HCT116 (cell line): ENCODE results near the gene HSPA12B. TPM values are rescaled to one million over a fixed set of nuclear protein-coding genes. Genes with fewer than 3 reads are reported as not detected.

Experiments used
- ATAC-seq: fragments of 200-7000 bp; cut with Tn5 transposase; 2 replicates; pipeline ENCODE4 v1.9.1; 2020; ENCODE audit warnings: mild to moderate bottlenecking, moderate library complexity
- BruUV-seq: library from RNA; stranded (reverse); fragments of 400-500 nt; replicated peaks from 2 replicates; lab custom pipeline; 2021; lab: Mats Ljungman, UMichigan
- CTCF ChIA-PET: fragments of 300-600 bp; sonication (Branson Sonifier 250); formaldehyde crosslinking; loops from one replicate; lab custom pipeline; 2021; ENCODE audit warnings: antibody characterized with exemption; lab: Charles Lee
- POLR2A ChIA-PET: fragments of 300-600, 350-600 bp; sonication (Branson Sonifier 250); formaldehyde crosslinking; loops from one replicate; lab custom pipeline; 2021; ENCODE audit warnings: antibody characterized with exemption; lab: Charles Lee
- RAD21 ChIA-PET, 2 experiments: fragments of 300-600 bp; sonication (Branson Sonifier 250); formaldehyde crosslinking; loops; one replicate each; lab custom pipeline; 2023; ENCODE audit warnings: low total read pairs in 2 of 2; ENCODE audit not compliant: uncharacterized antibody in 2 of 2, unreplicated experiment in 2 of 2, low non-redundant PET in 1 of 2; lab: Charles Lee
- DNase-seq: peaks from one replicate; pipeline ENCODE4 v3.0.0-alpha.2; 2010; ENCODE audit warnings: low read depth, low spot score
- H2AFZ ChIP-seq: fragments of 200-600 bp; shearing (Covaris generic), sonication (generic); 2 replicates; pipeline ENCODE4 v1.6.1; 2017; ENCODE audit warnings: low read depth, mixed run types, mixed read lengths, antibody characterized with exemption, low read length; ENCODE audit not compliant: poor library complexity, severe bottlenecking
- H3K27ac ChIP-seq: 2 replicates; pipeline ENCODE4 v1.5.1; 2012; ENCODE audit warnings: low read depth, low read length
- H3K27me3 ChIP-seq: fragments of 200-600 bp; sonication (generic); 2 replicates; pipeline ENCODE4 v1.6.1; 2016; ENCODE audit warnings: mixed run types, low read length, mixed read lengths; ENCODE audit not compliant: insufficient read depth
- H3K36me3 ChIP-seq, 2 experiments: fragments of 200-500 bp in 1 of 2; fragments of 200-600 bp in 1 of 2; sonication (Bioruptor generic) in 1 of 2; sonication (generic) in 1 of 2; 2 replicates each; pipeline versions ENCODE4 v1.5.1 to v1.6.1; 2014 to 2016; ENCODE audit warnings: low read length in 2 of 2, inconsistent platforms in 1 of 2, mixed read lengths in 1 of 2, mixed run types in 1 of 2; ENCODE audit not compliant: insufficient read depth in 2 of 2, control insufficient read depth in 1 of 2
- H3K4me1 ChIP-seq, 2 experiments: fragments of 200-600 bp in 1 of 2; sonication (generic) in 1 of 2; 2 replicates each; pipeline versions ENCODE4 v1.5.1 to v1.6.1; 2012 to 2017; ENCODE audit warnings: low read length in 2 of 2, inconsistent platforms in 1 of 2, mild to moderate bottlenecking in 1 of 2, mixed read lengths in 1 of 2, mixed run types in 1 of 2, moderate library complexity in 1 of 2; ENCODE audit not compliant: insufficient read depth in 2 of 2, control insufficient read depth in 1 of 2
- H3K4me2 ChIP-seq: fragments of 200-600 bp; sonication (generic); 2 replicates; pipeline ENCODE4 v1.6.1; 2017; ENCODE audit warnings: mixed run types, low read length, mixed read lengths
- H3K4me3 ChIP-seq, 2 experiments: fragments of 200-600 bp in 1 of 2; sonication (generic) in 1 of 2; replicated peaks in 1 of 2; 2 replicates each; pipeline ENCODE4 v1.5.1; 2011 to 2016; ENCODE audit warnings: low read length in 2 of 2, control low read depth in 1 of 2, low read depth in 1 of 2, mild to moderate bottlenecking in 1 of 2, mixed read lengths in 1 of 2, mixed run types in 1 of 2
- H3K79me2 ChIP-seq: fragments of 200-600 bp; sonication (generic); 2 replicates; pipeline ENCODE4 v1.6.1; 2017; ENCODE audit warnings: mild to moderate bottlenecking, mixed run types, low read length, moderate library complexity, mixed read lengths; ENCODE audit not compliant: insufficient read depth
- H3K9ac ChIP-seq: fragments of 200-600 bp; sonication (generic); 2 replicates; pipeline ENCODE4 v1.6.1; 2016; ENCODE audit warnings: low read length, mixed read lengths
- H3K9me2 ChIP-seq: fragments of 200-600 bp; sonication (generic), shearing (Covaris generic); 2 replicates; pipeline ENCODE4 v1.6.1; 2017; ENCODE audit warnings: mixed run types, mild to moderate bottlenecking, moderate library complexity; ENCODE audit not compliant: insufficient read depth
- H3K9me3 ChIP-seq, 2 experiments: fragments of 200-500 bp in 1 of 2; fragments of 200-600 bp in 1 of 2; sonication (Bioruptor generic) in 1 of 2; sonication (generic) in 1 of 2; 2 replicates each; pipeline ENCODE4 v1.6.1; 2014 to 2017; ENCODE audit warnings: low read length in 2 of 2, mixed read lengths in 2 of 2, inconsistent platforms in 1 of 2, low read depth in 1 of 2, mild to moderate bottlenecking in 1 of 2, mixed run types in 1 of 2, moderate library complexity in 1 of 2; ENCODE audit not compliant: control insufficient read depth in 1 of 2, insufficient read depth in 1 of 2
- H4K20me1 ChIP-seq: fragments of 200-600 bp; sonication (generic), shearing (Covaris generic); 2 replicates; pipeline ENCODE4 v1.6.1; 2017; ENCODE audit warnings: mixed run types, mild to moderate bottlenecking, moderate library complexity; ENCODE audit not compliant: insufficient read depth
- CBX3 ChIP-seq: IDR thresholded peaks from 2 replicates; pipeline ENCODE4 v1.6.1; 2012; ENCODE audit warnings: low read depth
- CEBPB ChIP-seq: IDR thresholded peaks from 2 replicates; pipeline ENCODE4 v1.6.1; 2012; ENCODE audit warnings: low read depth
- EGR1 ChIP-seq: IDR thresholded peaks from 2 replicates; pipeline ENCODE4 v1.6.1; 2012; ENCODE audit warnings: low read depth
- ELF1 ChIP-seq: IDR thresholded peaks from 2 replicates; pipeline ENCODE4 v1.6.1; 2012; ENCODE audit warnings: low read depth, borderline replicate concordance
- EZH2phosphoT487 ChIP-seq: fragments of 200-600 bp; IDR thresholded peaks from 2 replicates; pipeline ENCODE4 v1.6.1; 2018; ENCODE audit warnings: antibody characterized with exemption, borderline replicate concordance
- FOSL1 ChIP-seq: IDR thresholded peaks from 2 replicates; pipeline ENCODE4 v1.6.1; 2012; ENCODE audit warnings: low read depth
- RAD21 ChIP-seq: IDR thresholded peaks from 2 replicates; pipeline ENCODE4 v1.6.1; 2012; ENCODE audit warnings: low read depth, mild to moderate bottlenecking
- SIN3A ChIP-seq: IDR thresholded peaks from 2 replicates; pipeline ENCODE4 v1.6.1; 2012; ENCODE audit warnings: low read depth
- SP1 ChIP-seq: IDR thresholded peaks from 2 replicates; pipeline ENCODE4 v1.6.1; 2012; ENCODE audit warnings: low read depth
- YY1 ChIP-seq: IDR thresholded peaks from 2 replicates; pipeline ENCODE4 v1.6.1; 2011; ENCODE audit warnings: low read length, low read depth, moderate library complexity, mild to moderate bottlenecking; ENCODE audit not compliant: insufficient replicate concordance; ENCODE audit errors: extremely low read depth
- ZFX ChIP-seq: fragments of 450-650 bp; IDR thresholded peaks from 2 replicates; pipeline ENCODE4 v1.6.1; 2017
- intact Hi-C: fragments of 100-400 bp; cut with micrococcal nuclease; formaldehyde crosslinking; loops from 2 replicates; pipeline ENCODE4 v1.10.0; 2022
- total RNA-seq: library from RNA; stranded (reverse); gene quantifications from one replicate; pipeline ENCODE4 v1.2.1, GENCODE V29; 2021; ENCODE audit not compliant: unreplicated experiment
- TF ChIP-seq, protein P1 (sequence below): IDR thresholded peaks from 2 replicates; pipeline ENCODE4 v1.6.1; 2012
- TF ChIP-seq, protein P2 (sequence below): IDR thresholded peaks from 2 replicates; pipeline ENCODE4 v1.6.1; 2012
- TF ChIP-seq, protein P3 (sequence below): IDR thresholded peaks from 2 replicates; pipeline ENCODE4 v1.6.1; 2011; ENCODE audit warnings: mild to moderate bottlenecking, low read length, moderate library complexity; ENCODE audit not compliant: insufficient replicate concordance; ENCODE audit errors: extremely low read depth

HSPA12B gene
- total RNA-seq, 1 experiment from 2014 or later = not detected

DNA sequence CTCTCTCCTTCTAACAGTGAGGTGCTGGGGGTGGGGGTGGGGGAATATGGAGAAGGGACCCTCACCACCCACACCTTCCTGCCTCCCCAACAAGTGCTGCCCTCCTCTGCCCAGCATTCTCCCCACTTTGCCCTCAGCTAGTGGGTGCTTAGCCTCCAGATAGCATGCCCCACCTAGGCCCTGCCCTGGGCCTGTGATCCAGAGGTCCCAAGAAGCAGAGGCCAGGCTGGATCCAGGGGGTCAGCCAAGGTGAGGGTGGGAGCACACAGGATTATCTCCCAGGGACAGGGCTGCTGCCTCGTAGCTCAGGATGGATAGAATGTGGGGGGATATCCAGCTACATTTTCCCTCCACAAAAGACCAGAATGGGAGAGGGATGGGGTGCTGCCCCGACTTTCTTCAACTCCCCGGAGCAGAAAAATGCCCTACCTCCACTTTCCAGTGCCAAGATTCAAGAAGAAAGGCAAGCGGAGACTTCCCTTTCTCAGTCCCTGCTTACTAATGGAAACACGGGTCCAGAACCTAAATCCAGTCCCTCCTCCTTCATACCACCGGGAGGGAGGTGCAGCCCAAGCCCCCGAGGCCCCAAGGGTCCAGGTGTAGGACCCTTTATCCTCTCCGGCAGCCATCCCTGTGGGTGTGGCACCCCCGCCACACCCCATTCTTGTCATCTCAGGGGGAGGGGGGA is 34.1 kb downstream of the HSPA12B start:
- no peak overlapping the region for H2AFZ ChIP-seq
- ATAC-seq = no peak
- no peaks in the 10 kb centered on the region for H3K9me2 ChIP-seq
- no peaks in the 10 kb centered on the region for H4K20me1 ChIP-seq
- POLR2A ChIA-PET = no interaction called here
- no peak for TF ChIP-seq ZFX
- no peak for TF ChIP-seq YY1
- TF ChIP-seq, protein P1, sequence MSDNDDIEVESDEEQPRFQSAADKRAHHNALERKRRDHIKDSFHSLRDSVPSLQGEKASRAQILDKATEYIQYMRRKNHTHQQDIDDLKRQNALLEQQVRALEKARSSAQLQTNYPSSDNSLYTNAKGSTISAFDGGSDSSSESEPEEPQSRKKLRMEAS = no peak
- no peak for TF ChIP-seq CBX3
- no peak for TF ChIP-seq CEBPB
- TF ChIP-seq ELF1 = no peak
- no peak for TF ChIP-seq SP1
- TF ChIP-seq, all 23 proteins: peak for 0
- ChIA-PET RAD21 (no interaction called here), CTCF (interaction anchor here (1.3 to 2.6 kb wide), 3 partner anchors 15 to 90 kb away, joined by 3 to 23 read pairs (median 15); partner anchors contain the start of gene SPEF1)
- Histone ChIP-seq H3K36me3 (peaks cover 0 to 9% of the 10 kb centered on the region in 2 experiments; a peak in 2 of 4 replicates), H3K9ac (peak overlapping the region; percentile 86), H3K9me3 (no peaks in the 10 kb centered on the region), H3K4me1 (peaks cover 12 to 36% of the 10 kb centered on the region in 2 experiments), H3K4me2 (peak overlapping the region; percentile 90), H3K27ac (peak overlapping the region; percentile 65; the same call in 1 of the 2 replicates), H3K79me2 (peaks cover 52% of the 10 kb centered on the region), H3K27me3 (no peaks in the 10 kb centered on the region), H3K4me3 (peak overlapping the region; percentile 84 to 91)
- intact Hi-C loops = loop anchor here (5.0 kb wide), 1 partner anchor 204 kb away; no protein-coding TSS in a partner anchor
- TSS peak; percentile 54 for BruUV-seq
- no peak for DNase-seq

DNA sequence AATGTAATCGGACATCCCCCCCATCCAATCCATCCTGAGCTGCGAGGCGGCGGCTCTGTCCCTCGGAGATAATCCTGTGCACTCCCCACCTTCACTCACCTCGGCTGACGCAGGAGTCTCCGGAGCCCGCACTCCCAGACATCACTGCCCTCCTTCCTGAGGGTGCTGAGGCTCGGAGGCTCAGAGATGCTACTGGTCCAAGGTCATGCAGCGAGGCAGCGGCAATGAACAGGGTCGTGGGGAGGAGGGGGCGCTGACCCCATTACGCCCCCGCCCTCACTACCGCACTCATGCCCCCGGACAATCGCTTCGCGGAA is 34.6 kb downstream of the HSPA12B start:
- Histone ChIP-seq H3K4me3 (peak overlapping the region; percentile 84 to 91), H3K79me2 (peaks cover 47% of the 10 kb centered on the region), H3K9me3 (no peaks in the 10 kb centered on the region), H3K27me3 (no peaks in the 10 kb centered on the region), H3K9ac (peak overlapping the region; percentile 86), H2AFZ (no peak overlapping the region), H3K4me2 (peak overlapping the region; percentile 90), H4K20me1 (no peaks in the 10 kb centered on the region), H3K4me1 (peaks cover 12 to 36% of the 10 kb centered on the region in 2 experiments), H3K27ac (peak overlapping the region; percentile 65), H3K36me3 (peaks cover 0 to 6% of the 10 kb centered on the region in 2 experiments; a peak in 1 of 4 replicates), H3K9me2 (no peaks in the 10 kb centered on the region)
- RAD21 ChIA-PET = interaction anchor here in 1 of 2 experiments (0.6 to 1.0 kb wide), 2 partner anchors 14 to 78 kb away, joined by 3 to 4 read pairs; partner anchors contain the start of gene SPEF1
- intact Hi-C loops = loop anchor here (5.0 kb wide), 1 partner anchor 205 kb away; no protein-coding TSS in a partner anchor
- DNase-seq = no peak
- no TSS peak for BruUV-seq
- CTCF ChIA-PET = interaction anchor here (1.1 to 2.6 kb wide), 10 partner anchors 14 to 203 kb away, joined by 3 to 23 read pairs (median 10); partner anchors contain the start of genes AP5S1, CENPB and SPEF1
- POLR2A ChIA-PET = interaction anchor here (0.8 to 1.0 kb wide), 3 partner anchors 10 to 54 kb away, joined by 3 to 5 read pairs (median 3); partner anchors contain the start of gene SPEF1
- ATAC-seq = no peak
- TF ChIP-seq, protein P1 = no peak
- TF ChIP-seq RAD21 (no peak), ELF1 (no peak), EGR1 (no peak), SIN3A (no peak), EZH2phosphoT487 (no peak), FOSL1 (no peak)
- TF ChIP-seq, protein P2, sequence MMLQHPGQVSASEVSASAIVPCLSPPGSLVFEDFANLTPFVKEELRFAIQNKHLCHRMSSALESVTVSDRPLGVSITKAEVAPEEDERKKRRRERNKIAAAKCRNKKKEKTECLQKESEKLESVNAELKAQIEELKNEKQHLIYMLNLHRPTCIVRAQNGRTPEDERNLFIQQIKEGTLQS = no peak
- TF ChIP-seq, protein P3, sequence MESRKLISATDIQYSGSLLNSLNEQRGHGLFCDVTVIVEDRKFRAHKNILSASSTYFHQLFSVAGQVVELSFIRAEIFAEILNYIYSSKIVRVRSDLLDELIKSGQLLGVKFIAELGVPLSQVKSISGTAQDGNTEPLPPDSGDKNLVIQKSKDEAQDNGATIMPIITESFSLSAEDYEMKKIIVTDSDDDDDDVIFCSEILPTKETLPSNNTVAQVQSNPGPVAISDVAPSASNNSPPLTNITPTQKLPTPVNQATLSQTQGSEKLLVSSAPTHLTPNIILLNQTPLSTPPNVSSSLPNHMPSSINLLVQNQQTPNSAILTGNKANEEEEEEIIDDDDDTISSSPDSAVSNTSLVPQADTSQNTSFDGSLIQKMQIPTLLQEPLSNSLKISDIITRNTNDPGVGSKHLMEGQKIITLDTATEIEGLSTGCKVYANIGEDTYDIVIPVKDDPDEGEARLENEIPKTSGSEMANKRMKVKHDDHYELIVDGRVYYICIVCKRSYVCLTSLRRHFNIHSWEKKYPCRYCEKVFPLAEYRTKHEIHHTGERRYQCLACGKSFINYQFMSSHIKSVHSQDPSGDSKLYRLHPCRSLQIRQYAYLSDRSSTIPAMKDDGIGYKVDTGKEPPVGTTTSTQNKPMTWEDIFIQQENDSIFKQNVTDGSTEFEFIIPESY = no peak
